ENCODE data around the gene PICK1. TPM values are rescaled to one million over a fixed set of nuclear protein-coding genes. Genes with fewer than 3 reads are reported as not detected.

Gene PICK1
- total RNA-seq, 1 donor: 6.5 TPM

DNA sequence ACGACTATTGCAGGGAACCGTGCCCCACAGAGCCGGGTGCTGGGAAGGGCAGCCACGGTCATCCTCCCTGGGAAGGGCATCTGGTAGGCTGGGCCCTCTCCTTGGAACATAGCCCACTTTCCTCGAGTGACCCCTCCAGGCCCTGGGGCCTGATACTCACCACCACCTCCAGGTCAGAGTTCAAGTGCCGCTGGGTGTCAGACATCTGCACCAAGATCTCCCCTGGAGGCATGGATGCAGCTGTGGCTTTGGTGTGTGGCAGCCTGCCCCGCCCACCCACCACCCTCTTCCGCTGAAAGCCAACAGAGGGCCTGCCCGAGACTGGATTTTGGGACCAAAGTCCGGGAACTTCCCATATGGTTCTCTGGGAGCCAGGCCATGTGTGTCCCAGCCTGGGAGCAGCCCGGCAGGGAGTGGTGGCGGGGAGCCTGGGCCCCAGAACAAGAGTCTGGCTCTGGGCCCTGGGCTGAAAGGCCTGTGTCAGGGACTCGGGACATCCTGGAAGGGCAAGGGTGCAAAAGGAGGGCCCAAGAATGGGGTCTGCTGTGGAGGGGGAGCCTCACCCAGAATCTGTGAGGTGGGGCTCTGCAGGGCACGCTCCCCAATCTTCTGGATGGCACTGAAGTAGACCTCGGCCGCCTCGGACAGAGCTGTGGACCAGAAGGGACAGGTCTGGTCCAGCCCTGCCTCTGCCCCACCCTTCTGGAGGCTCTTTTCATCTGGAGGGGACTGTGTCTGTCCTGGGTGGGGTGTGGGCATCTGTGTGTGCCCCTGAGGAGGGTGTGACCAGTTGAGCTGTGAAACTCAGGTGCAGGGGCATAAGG, 50.7 kb downstream of the PICK1 start:
- TF ChIP-seq, protein P1, sequence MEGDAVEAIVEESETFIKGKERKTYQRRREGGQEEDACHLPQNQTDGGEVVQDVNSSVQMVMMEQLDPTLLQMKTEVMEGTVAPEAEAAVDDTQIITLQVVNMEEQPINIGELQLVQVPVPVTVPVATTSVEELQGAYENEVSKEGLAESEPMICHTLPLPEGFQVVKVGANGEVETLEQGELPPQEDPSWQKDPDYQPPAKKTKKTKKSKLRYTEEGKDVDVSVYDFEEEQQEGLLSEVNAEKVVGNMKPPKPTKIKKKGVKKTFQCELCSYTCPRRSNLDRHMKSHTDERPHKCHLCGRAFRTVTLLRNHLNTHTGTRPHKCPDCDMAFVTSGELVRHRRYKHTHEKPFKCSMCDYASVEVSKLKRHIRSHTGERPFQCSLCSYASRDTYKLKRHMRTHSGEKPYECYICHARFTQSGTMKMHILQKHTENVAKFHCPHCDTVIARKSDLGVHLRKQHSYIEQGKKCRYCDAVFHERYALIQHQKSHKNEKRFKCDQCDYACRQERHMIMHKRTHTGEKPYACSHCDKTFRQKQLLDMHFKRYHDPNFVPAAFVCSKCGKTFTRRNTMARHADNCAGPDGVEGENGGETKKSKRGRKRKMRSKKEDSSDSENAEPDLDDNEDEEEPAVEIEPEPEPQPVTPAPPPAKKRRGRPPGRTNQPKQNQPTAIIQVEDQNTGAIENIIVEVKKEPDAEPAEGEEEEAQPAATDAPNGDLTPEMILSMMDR (IDR thresholded peaks at IDR 0.05; ENCODE audit: insufficient read depth, low read length): no peak
- H3K4me3 ChIP-seq (ENCODE audit: low read depth, low read length): no peak overlapping the region
- no peak for DNase-seq (ENCODE audit: low read depth)

DNA sequence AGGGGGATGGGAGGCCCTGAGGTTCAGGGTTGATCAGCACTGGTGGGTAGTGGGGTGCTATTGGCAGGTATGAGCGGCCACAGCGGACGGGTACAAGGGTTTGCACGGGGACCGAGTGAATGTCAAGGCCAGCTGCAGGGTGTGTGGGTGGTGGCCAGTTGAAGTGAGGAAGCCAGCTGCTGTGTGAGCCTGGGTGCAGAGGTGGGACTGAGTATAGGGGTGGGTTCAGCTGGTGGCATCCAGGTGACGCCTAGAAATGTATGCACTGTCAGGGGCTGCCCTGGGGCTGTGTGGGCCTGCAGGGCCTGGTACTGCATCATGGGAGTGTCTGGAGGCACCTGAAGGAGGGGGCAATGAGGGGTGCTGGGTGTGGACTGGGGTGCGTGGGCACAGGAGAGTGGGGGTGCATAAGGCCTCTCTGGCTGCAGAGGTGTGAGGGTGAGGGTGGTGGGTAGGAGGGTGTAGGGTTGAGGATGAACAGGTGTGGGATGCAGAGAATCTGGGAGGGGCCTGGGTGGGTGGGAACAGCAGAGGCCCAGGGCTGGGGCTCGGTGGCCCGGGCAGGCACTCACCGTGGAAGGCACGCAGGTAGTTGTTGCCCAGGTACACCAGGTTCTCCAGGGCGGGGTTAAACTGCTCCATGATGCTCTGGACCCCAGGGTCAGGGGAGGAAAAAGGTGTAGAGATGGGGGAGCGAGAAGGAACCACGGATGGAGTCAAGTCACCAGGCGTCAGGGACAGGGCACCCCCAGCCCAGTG, 51.5 kb downstream of the PICK1 start:
- no peak overlapping the region for H3K4me3 ChIP-seq (ENCODE audit: low read depth, low read length)
- TF ChIP-seq, protein P1 (IDR thresholded peaks at IDR 0.05; ENCODE audit: insufficient read depth, low read length): no peak
- no peak for DNase-seq (ENCODE audit: low read depth)

DNA sequence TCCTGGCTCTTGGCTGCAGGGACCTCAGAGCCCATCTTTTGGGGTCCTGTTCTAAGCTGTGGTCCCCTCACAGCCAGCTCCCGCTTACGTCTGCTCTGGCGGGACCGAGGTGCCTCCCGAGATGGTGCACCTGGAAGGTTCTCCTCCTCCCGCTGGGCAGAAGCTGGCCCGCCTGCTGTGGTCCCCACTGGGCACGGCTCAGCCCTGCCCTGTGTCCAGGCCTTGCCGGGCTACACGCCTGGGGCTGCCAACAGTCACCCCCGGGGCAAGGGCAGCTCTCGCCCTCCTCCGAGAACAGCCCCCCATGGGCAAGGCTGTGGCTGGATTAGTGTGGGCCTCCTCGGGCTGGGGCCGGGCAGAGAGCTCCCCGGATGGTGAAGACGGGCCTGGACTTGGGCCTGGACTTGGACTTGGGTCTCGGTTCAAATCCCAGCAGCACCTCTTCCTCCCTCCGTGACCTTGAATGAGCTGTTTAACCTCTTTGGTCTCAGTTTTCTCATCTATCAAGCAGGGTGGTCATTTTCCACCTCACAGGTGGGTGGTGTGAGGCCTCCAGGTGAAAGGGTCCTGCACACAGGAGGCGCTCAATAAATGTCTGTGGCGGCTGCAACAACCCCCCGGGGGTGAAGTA, 52.3 kb downstream of the PICK1 start:
- TF ChIP-seq, protein P1 (IDR thresholded peaks at IDR 0.05; ENCODE audit: insufficient read depth, low read length): no peak

DNA sequence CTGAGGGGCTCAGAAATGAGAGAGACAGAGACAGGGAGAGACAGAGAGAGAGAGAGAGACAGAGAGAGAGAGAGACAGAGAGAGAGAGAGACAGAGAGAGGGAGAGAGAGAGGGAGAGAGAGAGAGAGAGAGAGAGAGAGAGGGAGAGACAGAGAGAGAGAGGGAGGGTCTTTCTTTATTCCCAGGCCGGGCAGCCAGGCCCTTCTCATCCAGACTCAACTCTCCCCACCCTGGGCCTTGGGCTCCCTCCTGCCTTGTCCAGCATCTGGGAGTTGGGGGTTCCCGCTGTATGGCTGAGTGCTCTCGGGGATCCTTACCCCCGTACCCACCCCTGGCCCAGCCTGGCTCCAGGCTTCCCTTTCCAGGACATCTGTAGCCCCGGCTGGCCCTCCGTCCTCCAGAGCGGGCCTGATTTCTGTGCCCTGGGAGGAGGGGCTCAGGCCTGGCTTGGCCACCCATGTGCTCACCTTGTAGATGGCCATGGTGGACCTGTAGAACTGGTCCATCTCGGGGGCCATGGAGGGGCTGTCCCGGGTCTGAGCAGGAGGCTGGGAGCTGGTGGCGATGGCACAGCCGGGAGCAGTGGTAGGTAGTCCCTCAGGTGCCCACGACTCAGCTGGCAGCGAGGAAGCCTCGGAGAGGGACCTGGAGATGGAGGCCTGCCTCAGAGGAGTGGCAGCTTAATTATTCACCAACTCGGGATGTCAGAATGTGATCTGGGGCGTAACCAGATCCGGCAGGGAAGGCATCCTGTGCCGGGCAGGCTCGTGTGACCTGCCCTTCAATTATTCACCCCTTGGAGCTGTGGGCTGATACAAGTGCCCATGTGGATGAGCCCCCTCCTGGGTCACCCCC, 53.0 kb downstream of the PICK1 start, which contains the start of gene BAIAP2L2:
TSS of gene BAIAP2L2 (minus strand) at position 677 of the 855 bp plus-strand sequence. CDS start at position 518, 159 bp downstream.
- DNase-seq (ENCODE audit: low read depth): no peak

More for the DNA sequence above, 52.3 kb downstream of the PICK1 start:
- H3K4me3 ChIP-seq (ENCODE audit: low read depth, low read length): no peak overlapping the region
- no peak for DNase-seq (ENCODE audit: low read depth)

DNA sequence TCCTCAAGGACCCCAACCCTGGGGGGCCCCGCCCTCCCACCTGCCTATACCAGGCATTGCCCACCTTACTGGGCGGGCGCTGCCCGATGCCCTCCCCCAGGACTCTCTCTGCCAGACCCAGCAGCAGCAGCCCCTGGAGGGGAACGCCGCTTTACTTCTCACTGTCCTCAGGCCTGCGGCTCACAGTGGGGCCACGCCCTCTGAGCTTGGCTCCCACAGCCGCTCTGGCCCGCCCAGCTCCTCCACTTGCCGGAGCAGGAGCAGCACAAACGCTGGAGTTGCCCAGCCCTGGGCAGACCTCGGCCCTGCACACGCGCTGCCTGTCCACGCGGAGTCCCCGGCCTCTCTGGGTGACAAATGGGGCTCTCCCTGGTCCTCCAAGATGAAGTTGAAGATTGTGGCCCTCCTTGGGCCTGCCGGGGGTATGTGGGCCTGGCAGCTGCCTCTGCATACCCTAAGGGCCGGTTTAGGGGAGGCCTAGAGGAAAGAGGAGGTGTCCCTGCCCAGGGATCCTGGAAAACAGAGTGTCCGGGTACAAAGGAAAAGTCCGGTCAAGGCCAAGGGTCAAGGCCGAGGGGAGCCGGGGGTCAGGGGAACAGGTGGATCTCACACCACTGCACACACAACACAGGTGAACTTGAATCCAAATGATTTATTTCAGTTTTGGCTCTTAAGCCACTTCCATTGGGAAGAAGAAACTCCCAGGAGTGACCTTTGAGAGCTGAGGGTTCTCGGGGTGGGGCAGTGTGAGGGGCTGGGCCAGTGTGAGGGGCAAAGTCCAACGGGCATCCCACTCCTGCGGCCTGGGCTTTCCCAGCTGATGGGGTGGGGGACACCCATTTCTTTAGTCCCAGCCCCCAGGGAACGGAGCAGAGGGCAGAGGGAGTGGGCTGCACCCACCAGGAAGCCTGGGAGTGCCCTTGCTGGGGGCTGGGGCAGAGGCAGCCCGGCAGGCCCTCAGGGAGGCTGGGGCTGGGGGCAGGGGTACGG, 54.0 kb downstream of the PICK1 start:
- DNase-seq (ENCODE audit: low read depth): peak; percentile 46
- no peak overlapping the region for H3K4me3 ChIP-seq (ENCODE audit: low read depth, low read length)
- TF ChIP-seq, protein P1 (IDR thresholded peaks at IDR 0.05; ENCODE audit: insufficient read depth, low read length): no peak

More for the DNA sequence above, 53.0 kb downstream of the PICK1 start, which contains the start of gene BAIAP2L2:
- TF ChIP-seq, protein P1 (IDR thresholded peaks at IDR 0.05; ENCODE audit: insufficient read depth, low read length): no peak
- H3K4me3 ChIP-seq (ENCODE audit: low read depth, low read length): no peak within 1 kb of the TSS

All from fibroblast of the aortic adventitia (primary cell).